ENCODE results near the gene CAVIN2. TPM values are rescaled to one million over a fixed set of nuclear protein-coding genes. Genes with fewer than 3 reads are reported as not detected.

The CAVIN2 gene
- total RNA-seq, 2 donors from 2014 or later: 5.5 to 12.7 TPM

DNA sequence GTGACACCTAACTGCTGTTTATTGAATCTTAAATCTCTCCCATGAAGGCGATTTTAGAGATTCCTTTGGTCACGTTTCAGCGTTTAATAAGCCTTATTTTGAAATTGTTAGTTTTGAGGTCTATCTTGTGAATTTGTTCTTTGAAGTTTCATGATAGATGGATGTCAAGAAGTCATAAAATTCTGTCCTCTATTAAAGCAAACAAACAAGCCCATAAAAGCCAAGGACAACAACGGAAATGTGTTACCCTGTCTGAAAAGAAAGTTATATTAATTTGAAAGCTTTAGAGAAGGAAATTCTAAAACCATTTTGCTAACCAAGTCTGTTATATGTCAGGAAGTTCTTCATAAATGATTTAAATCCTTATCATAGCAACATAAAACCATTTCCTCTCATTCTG is 7.0 kb upstream of the CAVIN2 start:
- Histone ChIP-seq H3K9ac (ENCODE audit: low read depth in 2 of 2, low read length in 2 of 2) (no peak overlapping the region), H3K27ac (no peak overlapping the region), H3K27me3 (no peaks in the 10 kb centered on the region), H3K4me1 (no peaks in the 10 kb centered on the region), H3K4me3 (no peak overlapping the region), H3K36me3 (no peaks in the 10 kb centered on the region), H3K9me3 (no peaks in the 10 kb centered on the region)
- intact Hi-C loops (cut with DNase I): no loop called here
- DNase-seq: no peak
- TF ChIP-seq, protein P1, sequence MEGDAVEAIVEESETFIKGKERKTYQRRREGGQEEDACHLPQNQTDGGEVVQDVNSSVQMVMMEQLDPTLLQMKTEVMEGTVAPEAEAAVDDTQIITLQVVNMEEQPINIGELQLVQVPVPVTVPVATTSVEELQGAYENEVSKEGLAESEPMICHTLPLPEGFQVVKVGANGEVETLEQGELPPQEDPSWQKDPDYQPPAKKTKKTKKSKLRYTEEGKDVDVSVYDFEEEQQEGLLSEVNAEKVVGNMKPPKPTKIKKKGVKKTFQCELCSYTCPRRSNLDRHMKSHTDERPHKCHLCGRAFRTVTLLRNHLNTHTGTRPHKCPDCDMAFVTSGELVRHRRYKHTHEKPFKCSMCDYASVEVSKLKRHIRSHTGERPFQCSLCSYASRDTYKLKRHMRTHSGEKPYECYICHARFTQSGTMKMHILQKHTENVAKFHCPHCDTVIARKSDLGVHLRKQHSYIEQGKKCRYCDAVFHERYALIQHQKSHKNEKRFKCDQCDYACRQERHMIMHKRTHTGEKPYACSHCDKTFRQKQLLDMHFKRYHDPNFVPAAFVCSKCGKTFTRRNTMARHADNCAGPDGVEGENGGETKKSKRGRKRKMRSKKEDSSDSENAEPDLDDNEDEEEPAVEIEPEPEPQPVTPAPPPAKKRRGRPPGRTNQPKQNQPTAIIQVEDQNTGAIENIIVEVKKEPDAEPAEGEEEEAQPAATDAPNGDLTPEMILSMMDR (IDR thresholded peaks at IDR 0.05): no peak

DNA sequence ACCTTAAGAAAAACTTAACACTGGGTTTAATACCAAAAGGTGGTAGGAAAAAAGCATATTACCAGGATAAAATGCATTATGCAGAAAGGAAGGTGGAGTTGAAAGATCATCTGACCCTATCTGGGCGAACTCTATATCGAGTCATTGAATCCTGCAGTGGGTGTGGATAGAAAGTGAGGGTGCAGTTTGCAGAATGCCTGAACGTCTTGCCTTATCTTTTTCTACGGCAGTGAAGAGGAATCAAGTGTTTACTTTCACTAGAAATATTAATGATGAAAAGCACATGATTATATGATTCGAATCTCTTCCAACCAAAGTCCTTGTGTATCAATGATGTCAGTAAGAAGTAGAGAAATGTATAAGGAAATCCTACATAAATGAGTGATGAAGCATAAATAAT is 4.3 kb upstream of the CAVIN2 start:
- Histone ChIP-seq H3K9ac (ENCODE audit: low read depth in 2 of 2, low read length in 2 of 2) (no peak overlapping the region), H3K4me1 (no peaks in the 10 kb centered on the region), H3K27me3 (no peaks in the 10 kb centered on the region), H3K36me3 (no peaks in the 10 kb centered on the region), H3K27ac (no peak overlapping the region), H3K9me3 (no peaks in the 10 kb centered on the region), H3K4me3 (no peak overlapping the region)
- TF ChIP-seq, protein P1 (IDR thresholded peaks at IDR 0.05): no peak
- intact Hi-C loops (cut with DNase I): no loop called here
- DNase-seq: no peak

DNA sequence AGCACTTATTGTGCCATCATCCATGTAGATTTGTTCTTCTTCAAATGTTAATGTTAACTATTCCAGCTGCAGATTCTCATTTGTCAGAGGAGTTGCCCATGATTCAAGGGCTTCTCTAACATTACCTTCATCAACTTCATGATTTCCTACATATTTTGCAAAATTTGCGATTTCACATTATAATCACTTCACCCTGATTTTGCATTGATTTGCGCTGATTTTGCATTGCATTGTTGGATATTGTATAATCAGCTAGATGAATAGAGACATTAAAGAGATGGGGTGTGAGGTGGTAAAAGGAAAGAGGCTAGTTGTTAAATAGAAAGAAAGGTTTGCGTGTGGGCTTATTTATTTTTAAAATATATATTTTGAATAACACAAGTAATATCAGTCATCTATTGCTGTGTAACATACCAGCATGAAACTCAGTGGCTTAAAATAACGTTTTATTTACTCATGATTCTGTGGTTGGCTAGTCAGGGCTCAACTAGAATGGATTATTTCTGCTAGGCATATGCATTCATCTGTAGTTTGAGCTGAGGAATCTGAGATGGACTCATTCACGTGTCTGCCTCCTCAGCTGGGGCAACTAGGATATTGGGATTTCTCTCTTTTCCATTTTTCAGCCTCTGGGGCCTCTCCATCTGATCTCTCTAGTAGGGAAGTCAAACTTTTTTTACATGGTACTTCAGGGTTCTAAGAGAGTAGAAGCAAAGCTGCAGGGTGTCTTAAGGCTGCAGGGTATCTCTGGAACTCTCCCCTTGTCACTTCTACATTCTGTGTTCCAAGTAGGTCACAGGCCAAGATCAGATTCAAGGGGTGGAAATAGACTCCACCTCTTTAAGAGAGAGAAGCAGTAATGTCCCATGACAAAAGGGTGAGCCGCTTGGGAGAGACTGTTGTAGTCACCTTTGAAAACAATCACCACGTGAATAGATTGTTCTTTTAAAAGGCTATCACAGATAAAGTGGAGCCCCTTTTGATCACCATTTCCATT is 2.2 kb upstream of the CAVIN2 start:
- no peak for DNase-seq
- H3K36me3 ChIP-seq: no peaks in the 10 kb centered on the region
- no peak overlapping the region for H3K4me3 ChIP-seq
- H3K9me3 ChIP-seq: no peaks in the 10 kb centered on the region
- H3K4me1 ChIP-seq: no peaks in the 10 kb centered on the region
- H3K27ac ChIP-seq: no peak overlapping the region
- intact Hi-C loops (cut with DNase I): no loop called here
- TF ChIP-seq, protein P1 (IDR thresholded peaks at IDR 0.05): no peak
- H3K27me3 ChIP-seq: no peaks in the 10 kb centered on the region
- H3K9ac ChIP-seq (ENCODE audit: low read depth in 2 of 2, low read length in 2 of 2): no peak overlapping the region

DNA sequence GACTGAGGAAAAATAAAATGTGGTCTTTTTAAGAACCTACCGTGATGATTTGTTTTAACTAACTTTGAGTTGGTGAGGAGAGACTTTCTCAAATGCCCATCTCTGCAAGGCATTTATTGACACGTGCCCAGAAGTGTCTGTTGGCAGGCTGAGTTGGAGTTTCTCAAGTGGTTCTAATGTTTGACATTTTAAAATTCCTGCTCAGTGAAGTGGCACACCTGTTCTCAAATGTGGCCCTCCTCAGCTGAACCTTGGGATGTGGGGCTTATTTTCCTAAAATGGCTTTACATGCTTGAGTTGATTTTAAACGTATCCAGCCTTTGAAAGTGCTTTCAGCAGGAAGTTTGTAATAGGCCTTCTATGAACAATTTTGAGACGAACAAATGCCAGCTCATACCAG is 876 bp upstream of the CAVIN2 start:
- Histone ChIP-seq H3K4me1 (no peaks in the 10 kb centered on the region), H3K27ac (no peak overlapping the region), H3K27me3 (no peaks in the 10 kb centered on the region), H3K9me3 (no peaks in the 10 kb centered on the region), H3K4me3 (no peak overlapping the region), H3K9ac (ENCODE audit: low read depth in 2 of 2, low read length in 2 of 2) (no peak overlapping the region), H3K36me3 (no peaks in the 10 kb centered on the region)
- DNase-seq: no peak
- TF ChIP-seq, protein P1 (IDR thresholded peaks at IDR 0.05): no peak
- intact Hi-C loops (cut with DNase I): no loop called here

DNA sequence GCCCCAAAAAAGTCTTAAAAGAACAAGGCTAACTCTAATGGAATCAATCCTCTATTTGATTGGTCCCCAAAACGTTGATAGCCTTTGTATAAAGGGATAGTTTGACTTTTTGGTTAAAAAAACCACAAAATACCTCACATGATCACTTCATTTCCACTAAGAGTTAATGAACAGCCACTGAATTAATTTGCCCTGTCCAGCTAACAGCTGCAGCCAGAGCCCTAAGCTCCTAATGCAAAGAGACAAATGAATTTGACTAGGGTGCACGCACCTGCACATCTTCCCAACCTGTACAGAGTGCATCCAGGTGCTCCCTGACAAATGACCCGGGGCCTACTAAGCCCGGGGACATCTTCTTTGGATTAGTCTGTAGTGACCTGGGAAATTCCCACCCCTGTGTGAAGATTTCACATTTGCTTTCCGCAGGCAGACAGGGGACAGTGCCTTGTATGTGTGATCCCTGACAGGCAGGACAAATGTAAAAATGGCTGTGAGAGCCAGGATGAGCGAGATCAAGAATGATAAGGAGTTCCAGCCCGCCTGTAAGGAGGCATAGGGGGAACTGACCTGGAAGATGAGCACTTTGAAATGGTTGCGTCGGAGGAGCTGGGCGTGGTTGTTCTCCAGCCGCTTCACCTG is 893 bp downstream of the CAVIN2 start:
- Histone ChIP-seq H3K9ac (ENCODE audit: low read depth in 2 of 2, low read length in 2 of 2) (peak overlapping the region; percentile 42 to 61), H3K4me3 (peak overlapping the region; percentile 27), H3K27ac (peak overlapping the region; percentile 33), H3K27me3 (no peaks in the 10 kb centered on the region), H3K9me3 (no peaks in the 10 kb centered on the region), H3K36me3 (no peaks in the 10 kb centered on the region), H3K4me1 (no peaks in the 10 kb centered on the region)
- DNase-seq: no peak
- intact Hi-C loops (cut with DNase I): no loop called here
- TF ChIP-seq, protein P1 (IDR thresholded peaks at IDR 0.05): no peak

Data from colonic mucosa (tissue), 4 donors.